ENCODE data around the gene ABHD14A.

ABHD14A gene

DNA sequence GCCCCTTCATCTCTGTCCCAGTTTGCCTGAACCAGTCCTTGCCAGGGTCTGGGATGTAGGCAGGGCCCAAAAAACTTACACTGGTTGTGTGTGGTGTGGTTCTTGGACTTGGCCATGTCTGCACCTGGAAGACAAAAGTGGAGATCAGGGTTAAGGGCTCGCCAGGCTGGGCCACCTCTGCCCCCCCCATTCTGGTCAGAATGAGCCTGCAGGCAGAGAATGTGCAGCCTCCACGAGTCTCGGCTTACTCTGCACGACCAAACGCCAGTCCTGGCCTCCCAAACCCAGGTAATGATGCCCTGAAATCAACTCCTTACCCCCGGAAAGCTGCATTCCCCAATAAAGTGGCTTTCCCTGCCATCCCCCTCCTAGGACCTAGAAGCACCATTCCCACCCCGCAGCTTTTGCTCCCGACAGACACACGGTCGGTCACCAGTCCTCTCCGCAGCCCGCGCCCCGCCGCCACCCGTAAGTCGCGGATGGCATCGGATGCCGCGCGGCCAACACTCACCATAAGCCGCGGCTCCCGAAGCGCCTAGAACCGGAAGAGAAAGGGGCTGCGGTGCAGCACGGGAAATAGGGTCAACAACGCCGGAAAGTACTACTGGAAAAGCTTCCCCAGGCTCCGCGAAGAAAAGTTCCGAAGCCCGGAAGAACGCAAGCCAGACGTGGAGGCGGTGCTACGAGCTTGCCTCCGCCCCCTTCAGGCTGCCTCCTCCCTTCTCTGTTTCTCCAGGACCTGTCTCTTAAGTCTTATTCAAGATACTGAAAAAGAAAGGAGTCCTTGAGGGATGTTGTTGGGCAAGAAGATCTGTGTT lies 20.7 kb downstream of the ABHD14A start, which contains the start of gene RPL29:
Gene RPL29 (minus strand): TSS at position 550 of the 818 bp plus-strand sequence. CDS start 434 bp downstream, at position 116.
- DNase-seq (peak; percentile 91 to 93 (median 91)), ATAC-seq (replicated peaks) (peak; percentile 97)
- Mint-ChIP-seq H3K9me3 (no peaks in the 10 kb centered on the region), H3K4me1 (ENCODE audit: low read depth in 2 of 2) (peaks cover 25 to 27% of the 10 kb centered on the region in 2 donors), H3K4me3 (peak within 1 kb of the TSS; percentile 98 to 99), H3K27ac (peak within 1 kb of the TSS; percentile 100), H3K36me3 (ENCODE audit: insufficient read depth) (peaks cover 38% of the 10 kb centered on the region), H3K27me3 (peaks cover 0 to 4% of the 10 kb centered on the region in 2 donors)

DNA sequence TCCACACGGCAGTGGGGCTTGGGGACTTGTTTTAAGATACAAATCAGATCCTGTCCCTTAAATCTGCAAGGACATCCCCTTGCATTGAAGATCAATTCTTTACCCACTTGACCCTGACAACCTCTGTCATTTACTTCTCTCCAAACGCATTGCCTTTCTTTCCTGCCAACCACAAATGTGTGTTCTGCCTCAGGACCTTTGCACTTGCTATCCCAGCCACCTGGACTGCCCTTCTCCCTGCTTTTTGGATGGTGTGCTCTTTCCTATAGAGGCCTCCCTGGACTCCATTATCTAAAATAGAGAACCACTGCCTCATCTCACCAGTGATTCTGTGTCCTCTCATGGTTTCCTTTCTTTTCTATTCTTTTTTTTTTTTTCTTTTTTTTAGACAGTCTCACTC lies 22.3 kb downstream of the ABHD14A start:
- no peaks in the 10 kb centered on the region for H3K9me3 Mint-ChIP-seq
- ATAC-seq (replicated peaks) (no peak), DNase-seq (no peak)
- no peak overlapping the region for H3K4me3 Mint-ChIP-seq
- H3K36me3 Mint-ChIP-seq (ENCODE audit: insufficient read depth) = peaks cover 30% of the 10 kb centered on the region
- H3K27ac Mint-ChIP-seq = no peak overlapping the region
- peaks cover 32 to 34% of the 10 kb centered on the region in 2 donors for H3K4me1 Mint-ChIP-seq (ENCODE audit: low read depth in 2 of 2)
- H3K27me3 Mint-ChIP-seq = peaks cover 0 to 4% of the 10 kb centered on the region in 2 donors

DNA sequence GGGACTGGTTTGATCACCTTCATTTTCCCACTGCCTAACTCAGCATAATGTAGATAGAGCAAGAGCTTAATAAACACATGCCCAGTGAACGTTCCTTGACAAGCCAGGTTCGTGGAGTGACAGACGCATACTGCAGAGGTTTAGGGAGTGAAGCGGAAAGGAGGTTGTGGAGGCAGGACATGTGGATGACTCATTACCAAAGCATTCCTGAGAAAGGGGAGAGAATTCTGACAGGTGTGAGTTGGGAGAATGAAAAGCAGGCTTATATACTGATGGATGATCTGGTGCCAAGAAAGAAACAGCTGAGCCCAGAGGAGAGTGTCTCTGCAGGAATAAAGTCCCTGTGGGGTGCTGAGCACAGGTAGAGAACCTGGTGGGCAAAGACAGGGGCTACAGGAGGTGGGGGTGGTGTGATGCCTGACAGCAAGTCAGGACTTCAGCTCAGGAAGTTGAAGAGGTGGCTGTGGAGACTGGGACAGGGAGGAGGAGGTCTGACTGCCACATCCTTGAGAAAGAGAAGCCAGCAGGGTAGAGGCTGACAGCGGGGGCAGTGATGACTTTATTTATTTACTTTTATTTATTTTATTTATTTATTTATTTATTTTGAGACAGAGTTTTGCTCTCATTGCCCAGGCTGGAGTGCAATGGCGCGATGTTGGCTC lies 23.2 kb downstream of the ABHD14A start:
- Mint-ChIP-seq H3K36me3 (ENCODE audit: insufficient read depth) (peaks cover 21% of the 10 kb centered on the region), H3K27ac (no peak overlapping the region), H3K9me3 (no peaks in the 10 kb centered on the region), H3K4me3 (no peak overlapping the region), H3K4me1 (ENCODE audit: low read depth in 2 of 2) (peaks cover 27 to 28% of the 10 kb centered on the region in 2 donors), H3K27me3 (peaks cover 0 to 4% of the 10 kb centered on the region in 2 donors)
- ATAC-seq (replicated peaks) (no peak), DNase-seq (no peak)

DNA sequence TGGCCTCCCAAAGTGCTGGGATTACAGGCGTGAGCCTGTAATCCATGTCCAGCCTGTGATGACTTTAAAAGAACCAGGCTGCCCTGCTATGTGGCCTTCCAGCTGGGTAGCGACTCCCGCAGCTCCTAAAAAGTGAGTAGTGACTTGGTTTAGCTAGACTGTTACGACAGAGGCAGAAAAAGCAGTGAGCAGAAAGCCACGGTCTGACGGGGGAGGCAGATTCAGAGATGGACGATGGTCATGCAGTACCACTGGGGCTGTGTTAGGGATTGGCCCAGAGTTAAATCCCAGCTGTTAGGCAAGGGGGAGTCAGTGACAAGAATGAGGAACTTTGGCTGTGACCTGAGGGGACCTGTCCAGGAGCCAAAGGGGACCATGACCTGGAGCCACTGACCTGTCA lies 23.9 kb downstream of the ABHD14A start:
- Mint-ChIP-seq H3K9me3 (no peaks in the 10 kb centered on the region), H3K4me3 (no peak overlapping the region), H3K27me3 (peaks cover 0 to 4% of the 10 kb centered on the region in 2 donors), H3K27ac (no peak overlapping the region), H3K4me1 (ENCODE audit: low read depth in 2 of 2) (peaks cover 23 to 26% of the 10 kb centered on the region in 2 donors), H3K36me3 (ENCODE audit: insufficient read depth) (peaks cover 16% of the 10 kb centered on the region)
- no peak for ATAC-seq (replicated peaks)
- no peak for DNase-seq

DNA sequence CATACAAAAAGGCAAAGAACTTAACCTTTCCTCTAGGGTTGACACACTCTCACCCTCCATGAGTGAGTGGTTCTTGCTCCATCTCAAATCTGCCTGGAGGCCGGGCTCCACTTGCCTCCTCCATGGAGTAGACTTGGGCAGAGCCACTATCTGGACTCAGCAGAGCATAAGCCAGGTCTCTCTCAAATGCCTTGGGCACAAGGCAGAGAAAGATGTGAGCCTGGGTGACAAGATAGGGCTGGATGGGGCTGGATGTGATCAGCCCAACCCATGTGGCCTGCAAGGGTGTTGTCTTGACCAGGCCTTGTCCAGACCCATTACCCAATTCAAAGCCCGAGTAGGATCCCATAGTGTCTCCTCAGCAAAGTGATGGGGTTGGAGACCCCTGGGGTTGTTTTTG lies 25.0 kb downstream of the ABHD14A start:
- DNase-seq = no peak
- H3K9me3 Mint-ChIP-seq = no peaks in the 10 kb centered on the region

DNA sequence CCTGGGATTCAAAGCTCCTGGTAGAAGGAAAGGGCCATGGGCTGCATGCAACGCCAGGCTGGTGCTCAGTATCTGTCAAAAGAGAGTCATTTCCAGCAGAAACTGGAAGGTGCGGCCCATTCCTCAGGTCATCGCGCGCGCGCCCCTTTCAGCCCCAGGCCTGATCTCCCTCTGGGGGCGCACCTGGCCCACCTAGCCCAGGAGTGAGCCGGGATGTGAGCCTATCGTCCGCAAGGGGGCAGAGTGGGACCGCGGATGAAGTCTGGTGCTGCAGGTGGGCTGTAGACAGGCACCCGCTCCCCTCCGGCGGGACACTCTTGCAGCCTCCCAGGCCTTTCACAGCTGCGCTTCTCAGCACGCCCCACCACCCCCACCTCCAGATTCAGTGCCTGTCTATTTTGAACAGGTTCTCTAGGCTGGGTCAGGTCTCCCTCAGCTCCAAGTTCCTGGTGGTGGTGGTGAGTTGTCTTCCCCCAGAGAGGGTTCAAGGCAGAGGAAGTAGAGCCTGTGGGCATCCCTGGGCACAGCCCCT lies 26.6 kb downstream of the ABHD14A start:
- Mint-ChIP-seq H3K27me3 (peaks cover 0 to 4% of the 10 kb centered on the region in 2 donors), H3K27ac (no peak overlapping the region)
- ATAC-seq (replicated peaks) = peak; percentile 99

More for the DNA sequence above, 25.0 kb downstream of the ABHD14A start:
- Mint-ChIP-seq H3K4me3 (no peak overlapping the region), H3K4me1 (ENCODE audit: low read depth in 2 of 2) (peaks cover 16 to 18% of the 10 kb centered on the region in 2 donors), H3K36me3 (ENCODE audit: insufficient read depth) (peaks cover 5% of the 10 kb centered on the region), H3K27me3 (peaks cover 0 to 4% of the 10 kb centered on the region in 2 donors), H3K27ac (no peak overlapping the region)
- ATAC-seq (replicated peaks) = no peak

DNA sequence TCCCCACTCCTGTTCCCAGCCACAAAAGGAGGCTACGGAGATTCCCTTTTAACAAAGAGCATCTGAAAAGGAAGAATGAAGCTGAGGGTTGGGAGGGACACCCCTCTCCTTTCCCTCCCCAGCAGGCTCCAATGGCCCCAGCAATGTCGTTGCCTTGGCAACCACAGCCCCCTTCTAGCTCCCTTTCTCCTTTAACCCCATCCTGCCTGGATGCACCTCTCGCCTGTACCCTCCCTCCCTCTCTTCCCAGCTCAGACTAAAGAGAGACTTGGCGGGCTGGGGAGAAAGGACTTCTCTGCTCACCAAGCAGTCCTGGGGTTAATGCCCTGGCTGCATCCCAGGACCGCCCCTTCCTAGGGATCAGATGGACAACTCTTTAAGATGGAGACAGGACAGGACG lies 27.9 kb downstream of the ABHD14A start:
- Mint-ChIP-seq H3K9me3 (no peaks in the 10 kb centered on the region), H3K4me1 (ENCODE audit: low read depth in 2 of 2) (peaks cover 7% of the 10 kb centered on the region in 2 donors)
- DNase-seq = no peak

More for the DNA sequence above, 26.6 kb downstream of the ABHD14A start:
- DNase-seq = peak; percentile 87 to 90 (median 89)
- Mint-ChIP-seq H3K36me3 (ENCODE audit: insufficient read depth) (no peaks in the 10 kb centered on the region), H3K9me3 (no peaks in the 10 kb centered on the region), H3K4me1 (ENCODE audit: low read depth in 2 of 2) (peaks cover 7% of the 10 kb centered on the region in 2 donors), H3K4me3 (peak overlapping the region in 1 of 2 donors; percentile 55)

DNA sequence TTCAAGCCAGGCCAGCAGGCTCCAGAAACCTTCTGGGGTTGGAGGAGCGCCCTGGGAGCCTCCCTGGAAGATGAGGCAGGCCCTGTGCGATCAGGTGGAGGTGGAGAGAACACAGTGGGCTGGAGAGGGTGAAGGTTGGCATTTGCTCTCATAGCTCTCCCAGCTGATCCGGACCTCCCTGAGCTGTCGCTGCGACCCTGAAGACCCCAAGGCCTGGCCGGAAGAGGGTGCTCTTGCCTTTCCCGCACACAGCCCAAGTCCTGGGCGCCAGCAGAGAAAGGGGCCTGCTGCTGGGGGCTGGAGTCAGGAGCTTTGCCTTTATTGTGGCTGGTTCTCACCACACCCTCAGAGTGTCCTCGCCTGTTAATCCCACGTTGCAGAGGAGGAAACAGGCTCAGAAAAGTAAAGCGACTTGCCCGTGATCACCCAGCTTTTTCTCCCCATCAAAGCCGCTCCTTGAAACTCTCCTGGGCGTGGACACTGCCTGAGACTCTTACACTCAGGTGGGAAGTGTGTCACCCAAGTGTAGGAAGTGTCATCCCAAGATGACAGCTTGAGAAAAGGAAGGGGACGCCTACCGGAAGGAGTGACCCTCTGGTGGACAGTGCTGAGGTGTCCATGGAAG lies 29.4 kb downstream of the ABHD14A start:
- Mint-ChIP-seq H3K27me3 (no peaks in the 10 kb centered on the region), H3K4me1 (ENCODE audit: low read depth in 2 of 2) (peaks cover 7% of the 10 kb centered on the region in 2 donors), H3K4me3 (no peak overlapping the region), H3K27ac (no peak overlapping the region), H3K36me3 (ENCODE audit: insufficient read depth) (no peaks in the 10 kb centered on the region), H3K9me3 (no peaks in the 10 kb centered on the region)
- ATAC-seq (replicated peaks) (no peak), DNase-seq (no peak)

More for the DNA sequence above, 27.9 kb downstream of the ABHD14A start:
- no peaks in the 10 kb centered on the region for H3K36me3 Mint-ChIP-seq (ENCODE audit: insufficient read depth)
- peaks cover 0 to 3% of the 10 kb centered on the region in 2 donors for H3K27me3 Mint-ChIP-seq
- no peak for ATAC-seq (replicated peaks)
- H3K27ac Mint-ChIP-seq = peak overlapping the region; percentile 35 to 51
- H3K4me3 Mint-ChIP-seq = no peak overlapping the region

DNA sequence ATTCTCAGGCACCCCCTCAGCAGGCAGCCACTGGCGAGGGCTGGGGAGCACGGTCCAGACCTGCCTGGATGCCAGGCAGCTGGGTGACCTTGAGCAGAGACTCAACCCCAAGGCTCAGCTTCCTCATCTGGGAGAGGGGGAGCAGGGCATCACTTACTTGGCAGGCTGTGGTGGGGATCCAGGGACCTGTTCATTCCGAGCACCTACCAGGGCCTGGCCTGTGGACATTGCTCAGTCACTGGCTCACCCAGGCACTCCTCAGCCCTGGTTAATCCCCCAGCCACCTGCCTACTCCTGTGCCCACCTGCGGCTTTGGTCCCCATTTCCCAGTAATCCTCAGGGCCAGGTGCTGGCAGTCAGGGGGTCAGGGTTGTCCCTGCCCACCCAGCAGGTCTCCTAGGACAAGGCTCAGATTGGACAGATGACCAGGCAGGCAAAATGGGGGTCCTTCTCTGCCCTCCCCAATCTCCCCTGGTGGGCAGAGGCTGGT lies 30.1 kb downstream of the ABHD14A start:
- H3K9me3 Mint-ChIP-seq = no peaks in the 10 kb centered on the region
- H3K27ac Mint-ChIP-seq = no peak overlapping the region

DNA sequence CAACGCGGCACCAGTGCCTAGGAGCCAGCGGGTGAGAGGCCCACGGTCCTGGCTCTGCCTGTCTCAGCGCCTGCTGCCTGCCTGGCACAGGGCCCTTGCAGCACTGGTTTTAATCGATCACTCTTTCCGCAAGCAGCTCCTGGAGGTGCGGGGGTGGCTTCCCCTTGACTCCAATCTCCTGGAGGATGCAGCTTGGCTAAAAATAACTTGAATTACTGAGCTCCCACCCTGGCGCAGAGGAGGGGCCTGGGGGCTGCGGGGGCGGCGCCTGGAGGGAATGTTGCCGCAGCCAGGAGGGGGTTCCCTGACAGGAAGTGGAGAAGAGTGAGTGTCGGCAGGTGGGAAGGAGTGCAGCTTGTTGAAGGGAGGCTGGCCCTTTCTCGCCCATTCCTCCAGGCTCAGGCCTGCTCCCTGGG lies 30.7 kb downstream of the ABHD14A start:
- DNase-seq (no peak), ATAC-seq (replicated peaks) (no peak)
- Mint-ChIP-seq H3K9me3 (no peaks in the 10 kb centered on the region), H3K4me1 (ENCODE audit: low read depth in 2 of 2) (peaks cover 7% of the 10 kb centered on the region in 2 donors), H3K27me3 (no peaks in the 10 kb centered on the region), H3K27ac (peak overlapping the region in 1 of 2 donors; percentile 78), H3K36me3 (ENCODE audit: insufficient read depth) (no peaks in the 10 kb centered on the region), H3K4me3 (no peak overlapping the region)

More for the DNA sequence above, 30.1 kb downstream of the ABHD14A start:
- Mint-ChIP-seq H3K4me3 (no peak overlapping the region), H3K4me1 (ENCODE audit: low read depth in 2 of 2) (peaks cover 7% of the 10 kb centered on the region in 2 donors), H3K36me3 (ENCODE audit: insufficient read depth) (no peaks in the 10 kb centered on the region), H3K27me3 (no peaks in the 10 kb centered on the region)
- ATAC-seq (replicated peaks) (no peak), DNase-seq (no peak)

DNA sequence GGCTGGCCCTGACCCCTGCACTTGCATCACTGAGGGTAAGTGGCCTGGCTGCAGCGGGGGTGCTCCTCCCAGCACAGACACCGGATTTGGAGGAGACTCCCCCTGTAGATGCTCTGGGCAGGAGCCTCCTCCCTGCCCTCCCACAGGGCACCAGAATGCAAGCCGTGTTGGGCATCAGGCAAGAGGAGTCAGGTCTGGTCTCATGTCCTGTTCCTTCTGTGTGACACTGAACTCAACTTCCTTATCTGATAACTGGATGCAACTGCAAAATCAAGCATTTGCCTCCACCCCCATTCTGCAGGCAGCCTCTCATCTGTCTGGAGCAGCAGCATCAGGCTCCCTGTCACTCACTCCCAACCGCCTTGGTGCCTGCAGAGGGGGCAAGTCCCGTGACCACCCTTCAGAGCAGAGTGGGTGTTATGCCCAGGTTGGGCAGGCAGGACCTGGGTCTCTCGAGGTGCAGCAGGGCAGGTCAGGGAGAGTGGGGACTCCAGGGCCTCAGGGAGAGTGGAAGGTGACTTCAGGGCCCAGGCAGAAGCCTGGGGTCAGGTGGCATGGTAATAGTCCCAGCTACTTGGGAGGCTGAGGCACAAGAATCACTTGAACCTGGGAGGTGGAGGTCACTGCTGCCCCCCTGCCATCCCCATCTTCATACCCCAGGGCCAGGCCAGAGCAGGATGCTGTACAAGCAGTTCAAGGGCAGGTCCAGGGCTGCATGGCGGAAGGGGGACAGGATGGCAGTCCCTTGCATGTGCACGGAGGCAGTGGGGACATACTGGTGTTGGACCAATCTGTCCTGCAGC lies 31.4 kb downstream of the ABHD14A start:
- ATAC-seq (replicated peaks) (no peak), DNase-seq (no peak)
- no peak overlapping the region for H3K4me3 Mint-ChIP-seq
- no peaks in the 10 kb centered on the region for H3K36me3 Mint-ChIP-seq (ENCODE audit: insufficient read depth)
- peaks cover 7% of the 10 kb centered on the region in 2 donors for H3K4me1 Mint-ChIP-seq (ENCODE audit: low read depth in 2 of 2)
- H3K27me3 Mint-ChIP-seq = no peaks in the 10 kb centered on the region
- no peaks in the 10 kb centered on the region for H3K9me3 Mint-ChIP-seq
- peak overlapping the region in 1 of 2 donors; percentile 78 for H3K27ac Mint-ChIP-seq

DNA sequence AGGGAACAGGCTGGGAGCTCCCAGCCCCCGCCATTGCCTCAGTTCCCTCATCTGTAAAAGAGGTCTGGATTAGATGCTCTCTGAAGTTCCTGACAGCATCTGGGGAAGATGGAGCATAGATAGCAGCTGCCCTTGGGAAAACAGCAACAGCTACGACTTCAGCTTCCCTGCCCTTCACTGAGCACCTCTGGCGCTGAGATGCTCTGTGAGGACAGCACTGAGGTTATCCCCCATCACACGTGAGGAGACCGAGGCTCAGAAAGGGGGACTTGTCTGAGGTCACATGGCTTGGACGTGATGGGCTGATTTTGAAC lies 31.9 kb downstream of the ABHD14A start:
- Mint-ChIP-seq H3K36me3 (ENCODE audit: insufficient read depth) (no peaks in the 10 kb centered on the region), H3K27me3 (no peaks in the 10 kb centered on the region), H3K4me1 (ENCODE audit: low read depth in 2 of 2) (peaks cover 3% of the 10 kb centered on the region in 2 donors), H3K9me3 (no peaks in the 10 kb centered on the region), H3K4me3 (no peak overlapping the region), H3K27ac (no peak overlapping the region)
- DNase-seq = no peak
- no peak for ATAC-seq (replicated peaks)

All from effector memory CD8-positive, alpha-beta T cell (primary cell).